ELF-1 (cell line): ENCODE results near the gene TEX13D.
"Not testable (repeated sequence)": the region's sequence is repeated elsewhere in the genome, so short reads cannot be mapped to it uniquely, and the experiment has no call there.

Experiments
- DNase-seq: peaks from one replicate; pipeline ENCODE4 v3.0.0-alpha.2; 2016; ENCODE audit warnings: low read depth, low spot score

The TEX13D gene

GRCh38 chrX:124332481-124333424, at the start of gene TEX13D:
Gene TEX13D (plus strand): TSS chrX:124332660. CDS start chrX:124332918, 258 bp downstream.
- no peak for DNase-seq

- no peak for DNase-seq
Measured at GRCh38 chrX:124289443-124289842, 43.0 kb upstream of the TEX13D start.

GRCh38 chrX:124293810-124294209, 38.6 kb upstream of the TEX13D start:
- DNase-seq = no peak

- not testable (repeated sequence) for DNase-seq
Measured at GRCh38 chrX:124299323-124299722, 33.1 kb upstream of the TEX13D start.

GRCh38 chrX:124300405-124300804, 32.1 kb upstream of the TEX13D start:
- DNase-seq = no peak

DNA sequence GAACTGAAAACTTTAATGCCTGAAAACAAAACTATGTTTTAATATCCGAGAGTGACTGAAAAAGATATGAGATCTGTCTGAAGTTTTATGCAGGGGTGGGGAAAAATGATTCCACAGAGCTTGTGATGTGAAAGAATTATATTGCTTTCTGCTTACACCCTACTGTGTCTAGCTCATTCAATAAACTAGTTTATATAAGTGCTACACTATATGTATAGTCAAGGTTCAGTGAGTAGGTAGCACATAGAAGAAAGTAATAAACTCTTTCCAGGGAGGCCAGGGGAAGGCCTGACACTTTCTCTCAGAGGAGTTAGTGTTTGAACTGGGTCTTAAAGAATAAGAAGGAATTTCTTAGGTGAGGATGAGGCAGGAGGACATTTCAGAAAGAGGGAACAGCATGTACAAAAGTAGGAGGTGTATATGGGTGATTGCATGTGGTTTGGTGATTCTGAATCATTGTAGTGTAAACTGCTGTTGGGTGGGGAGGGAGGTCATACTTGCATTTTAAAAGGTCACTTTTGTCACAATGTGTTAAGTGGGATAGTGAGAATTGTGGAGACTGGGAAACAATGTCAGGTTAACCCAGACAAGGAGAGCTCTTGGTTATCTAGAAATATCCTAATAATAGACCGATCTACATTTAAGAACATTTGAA, 25.1 kb upstream of the TEX13D start:
- no peak for DNase-seq

DNA sequence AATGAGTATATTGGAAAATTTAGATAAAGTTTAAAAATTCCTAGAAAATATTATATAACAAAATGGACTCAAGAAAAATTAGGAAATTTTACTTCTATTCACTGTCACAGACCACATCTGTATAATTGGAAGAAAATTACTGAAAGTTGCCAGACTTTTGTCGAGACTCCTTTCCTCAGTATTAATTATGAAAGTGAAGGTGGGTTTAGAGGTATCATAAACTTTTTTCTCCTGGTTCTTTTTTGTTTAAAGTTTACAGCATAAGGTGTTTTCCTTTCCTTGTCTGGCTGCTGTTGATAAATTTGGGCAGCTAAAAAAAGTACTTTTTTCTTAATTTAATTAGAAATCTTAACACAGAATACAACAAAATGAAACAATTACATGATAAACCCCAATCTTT, 6.7 kb upstream of the TEX13D start:
- DNase-seq = no peak

- no peak for DNase-seq
Measured at GRCh38 chrX:124328765-124329164, 3.7 kb upstream of the TEX13D start.

- DNase-seq = no peak
Measured at GRCh38 chrX:124333862-124334261, 1.4 kb downstream of the TEX13D start.

DNA sequence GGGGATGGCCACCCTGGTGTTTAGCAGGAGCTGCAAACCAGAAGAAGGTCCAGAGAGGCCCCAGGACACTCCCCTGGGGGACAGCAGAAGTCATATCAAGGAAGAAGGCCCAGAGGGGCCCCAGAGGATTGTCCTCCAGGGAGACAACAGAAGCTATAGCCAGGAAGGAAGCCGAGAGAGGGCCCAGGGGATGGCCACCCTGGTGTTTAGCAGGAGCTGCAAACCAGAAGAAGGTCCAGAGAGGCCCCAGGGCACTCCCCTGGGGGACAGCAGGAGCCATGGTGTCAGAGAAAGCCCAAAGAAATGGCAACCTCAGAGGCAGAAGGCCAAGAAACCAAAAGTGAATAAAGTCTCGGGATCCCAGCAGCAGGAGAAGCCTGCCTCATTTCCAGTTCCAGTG, 2.1 kb downstream of the TEX13D start:
- not testable (repeated sequence) for DNase-seq

GRCh38 chrX:124335598-124335997, 3.1 kb downstream of the TEX13D start:
- no peak for DNase-seq

- no peak for DNase-seq
Measured at GRCh38 chrX:124337916-124338315, 5.5 kb downstream of the TEX13D start.

DNA sequence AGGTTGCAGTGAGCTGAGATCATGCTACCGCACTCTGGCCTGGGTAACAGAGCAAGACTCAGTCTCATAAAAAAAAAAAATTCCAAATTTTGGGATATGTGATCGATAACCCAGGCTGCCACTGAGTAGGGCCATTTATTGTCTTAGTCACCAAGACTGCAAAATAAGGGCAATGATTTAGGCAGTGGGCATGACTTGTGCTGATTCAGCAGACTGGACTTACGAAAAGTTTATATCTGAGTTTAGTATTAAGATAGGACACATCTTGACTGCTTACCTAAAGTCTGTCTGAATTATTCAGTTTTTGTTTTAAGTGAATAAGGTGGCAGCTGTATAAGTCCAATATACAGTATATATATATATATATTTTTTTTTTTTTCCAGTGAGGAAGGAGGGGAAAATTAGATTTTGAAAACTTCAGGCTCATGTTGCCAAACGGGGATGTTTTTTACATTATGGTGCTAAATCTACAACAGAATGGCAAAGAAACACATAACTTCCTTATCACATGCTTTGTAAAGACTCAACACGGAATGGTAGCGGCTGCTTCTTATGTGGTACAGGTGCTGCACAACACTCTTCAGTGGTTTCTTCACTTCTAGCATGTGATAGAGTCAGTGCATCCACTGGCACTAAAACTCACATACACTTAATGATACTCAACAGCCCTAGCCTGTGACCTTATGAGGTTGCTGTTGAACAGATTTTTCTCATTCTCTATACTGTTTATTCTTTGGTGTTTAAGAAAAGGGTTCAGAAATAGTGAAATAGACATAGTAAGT, 6.5 kb downstream of the TEX13D start:
- no peak for DNase-seq

DNA sequence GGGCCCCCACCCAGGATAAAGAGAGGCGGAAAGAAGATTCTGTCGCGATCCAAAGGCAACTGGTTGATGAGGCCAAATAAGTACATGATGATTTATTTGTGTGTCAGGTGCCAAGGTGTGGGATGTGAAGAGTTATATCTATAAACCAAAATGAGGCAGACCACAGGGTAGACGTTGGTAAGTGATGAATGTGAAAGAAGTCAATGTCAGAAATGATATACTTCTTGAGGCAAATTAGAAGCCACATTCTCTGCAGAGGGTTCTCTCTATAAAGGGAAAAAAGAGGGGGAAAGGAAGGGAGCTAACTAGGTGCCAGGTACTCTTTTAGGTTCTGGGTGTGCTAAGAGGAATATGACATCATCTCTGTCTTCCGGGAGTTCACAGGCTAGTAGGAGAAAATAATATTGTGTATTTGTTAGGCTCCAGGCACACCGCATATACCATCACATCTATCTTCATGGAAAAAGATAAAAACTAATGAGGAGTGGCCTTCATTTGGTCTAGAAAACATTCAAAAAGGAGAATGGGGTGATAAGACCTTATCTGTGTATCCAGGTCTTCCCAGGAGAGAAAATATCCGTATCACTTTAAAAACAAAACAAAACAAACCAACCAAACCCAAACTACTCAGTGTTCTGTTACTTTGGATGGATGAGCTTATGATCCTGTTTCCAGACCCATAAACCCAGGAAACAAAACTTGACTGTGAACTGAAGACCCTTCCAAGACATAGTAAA, 9.1 kb downstream of the TEX13D start:
- DNase-seq = no peak

- no peak for DNase-seq
Measured at GRCh38 chrX:124342174-124342867, 9.9 kb downstream of the TEX13D start.

GRCh38 chrX:124343016-124343415, 10.6 kb downstream of the TEX13D start:
- no peak for DNase-seq

DNA sequence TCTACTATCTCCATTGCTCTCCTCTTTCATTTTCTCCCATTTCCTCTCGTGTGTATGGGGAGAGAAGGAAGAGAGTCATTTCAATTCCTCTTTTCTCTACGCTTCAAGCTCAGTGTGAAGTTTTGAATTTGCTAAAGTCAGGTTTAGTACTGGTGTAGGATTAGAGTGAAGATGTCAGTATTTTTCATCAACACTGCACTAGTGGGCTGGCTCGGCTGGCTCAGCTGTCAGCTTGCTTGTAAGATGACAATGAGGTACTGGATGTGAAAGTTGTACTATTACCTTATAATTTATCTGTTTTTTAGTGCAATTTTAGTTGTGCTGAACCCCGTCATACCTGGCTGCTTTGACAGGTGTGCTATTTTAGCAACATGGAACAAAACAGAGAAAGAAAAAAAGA, 11.8 kb downstream of the TEX13D start:
- no peak for DNase-seq

DNA sequence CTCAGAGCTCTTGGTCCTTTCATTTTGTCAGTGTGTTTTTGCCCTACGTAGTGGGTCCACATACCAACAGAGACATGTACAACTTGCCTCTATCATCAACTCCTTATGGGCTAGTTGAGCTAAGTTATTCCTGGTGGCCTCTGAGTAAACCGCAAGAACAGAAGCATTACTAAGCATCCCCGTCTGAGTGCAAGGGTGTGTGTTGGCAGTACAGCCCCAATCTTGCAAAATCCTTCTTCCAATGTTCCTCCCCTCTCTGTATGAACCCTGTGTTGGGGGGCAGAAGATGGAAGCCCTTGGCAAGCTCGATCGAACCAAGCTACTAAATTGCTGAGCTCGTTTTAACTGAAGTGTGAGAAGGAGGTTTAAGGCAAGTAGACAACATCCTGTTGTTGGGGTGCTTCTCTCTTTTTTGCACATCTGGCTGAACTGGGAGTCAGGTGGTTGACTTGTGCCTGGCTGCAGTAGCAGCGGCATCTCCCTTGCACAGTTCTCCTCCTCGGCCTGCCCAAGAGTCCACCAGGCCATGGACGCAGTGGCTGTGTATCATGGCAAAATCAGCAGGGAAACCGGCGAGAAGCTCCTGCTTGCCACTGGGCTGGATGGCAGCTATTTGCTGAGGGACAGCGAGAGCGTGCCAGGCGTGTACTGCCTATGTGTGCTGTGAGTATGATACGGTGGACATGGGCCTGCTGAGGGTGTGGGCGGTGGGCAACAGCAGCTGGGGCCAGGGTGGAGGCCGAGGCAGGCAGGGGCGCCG, 13.8 kb downstream of the TEX13D start, which contains the start of gene SH2D1A:
Gene SH2D1A, plus strand, starts transcription at position 447 of the 760 bp plus-strand sequence. Its CDS starts 80 bp downstream, at position 527.
- DNase-seq = no peak

GRCh38 chrX:124346877-124347241, 14.4 kb downstream of the TEX13D start:
- no peak for DNase-seq

- DNase-seq = no peak
Measured at GRCh38 chrX:124347242-124347641, 14.8 kb downstream of the TEX13D start.
